AG10803 (cell line): ENCODE results near the gene MRGPRD.

Source experiments
- DNase-seq: peaks from one replicate; pipeline ENCODE4 v3.0.0; 2010; ENCODE audit warnings: low read depth
- H3K4me3 ChIP-seq: 2 replicates; pipeline ENCODE4 v1.5.1; 2011; ENCODE audit warnings: mild to moderate bottlenecking, low read length, control low read depth
- TF ChIP-seq, protein P1 (sequence below): conservative IDR thresholded peaks from 2 replicates; pipeline ENCODE4 v1.5.1; 2011; ENCODE audit warnings: mild to moderate bottlenecking, low read length, control low read depth, inconsistent platforms

The MRGPRD gene

GRCh38 chr11:68950762-68951161, 30.0 kb downstream of the MRGPRD start:
- no peak for DNase-seq
- TF ChIP-seq, protein P1, sequence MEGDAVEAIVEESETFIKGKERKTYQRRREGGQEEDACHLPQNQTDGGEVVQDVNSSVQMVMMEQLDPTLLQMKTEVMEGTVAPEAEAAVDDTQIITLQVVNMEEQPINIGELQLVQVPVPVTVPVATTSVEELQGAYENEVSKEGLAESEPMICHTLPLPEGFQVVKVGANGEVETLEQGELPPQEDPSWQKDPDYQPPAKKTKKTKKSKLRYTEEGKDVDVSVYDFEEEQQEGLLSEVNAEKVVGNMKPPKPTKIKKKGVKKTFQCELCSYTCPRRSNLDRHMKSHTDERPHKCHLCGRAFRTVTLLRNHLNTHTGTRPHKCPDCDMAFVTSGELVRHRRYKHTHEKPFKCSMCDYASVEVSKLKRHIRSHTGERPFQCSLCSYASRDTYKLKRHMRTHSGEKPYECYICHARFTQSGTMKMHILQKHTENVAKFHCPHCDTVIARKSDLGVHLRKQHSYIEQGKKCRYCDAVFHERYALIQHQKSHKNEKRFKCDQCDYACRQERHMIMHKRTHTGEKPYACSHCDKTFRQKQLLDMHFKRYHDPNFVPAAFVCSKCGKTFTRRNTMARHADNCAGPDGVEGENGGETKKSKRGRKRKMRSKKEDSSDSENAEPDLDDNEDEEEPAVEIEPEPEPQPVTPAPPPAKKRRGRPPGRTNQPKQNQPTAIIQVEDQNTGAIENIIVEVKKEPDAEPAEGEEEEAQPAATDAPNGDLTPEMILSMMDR = no peak
- no peak overlapping the region for H3K4me3 ChIP-seq

DNA sequence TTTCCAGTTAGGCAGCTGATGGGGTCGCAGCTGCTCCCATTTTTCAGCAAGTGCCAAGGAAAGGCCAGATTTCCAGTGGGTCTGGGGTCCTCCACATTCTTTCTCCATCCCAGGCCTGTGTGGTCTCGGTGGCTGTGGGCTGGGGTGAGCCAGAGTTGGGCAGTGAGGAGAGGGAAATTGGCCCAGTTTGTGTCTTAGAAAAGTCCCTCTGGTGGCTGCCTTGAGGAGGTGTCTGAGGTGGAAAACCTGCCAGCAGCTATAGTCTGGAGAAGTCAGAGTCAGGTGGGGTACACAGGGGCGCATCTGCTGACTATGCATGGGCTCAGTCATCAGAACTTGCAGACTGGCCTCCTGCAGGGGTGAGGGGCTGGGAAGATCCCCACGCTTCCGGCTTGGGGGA, 30.5 kb downstream of the MRGPRD start:
- H3K4me3 ChIP-seq = no peak overlapping the region
- no peak for DNase-seq
- TF ChIP-seq, protein P1 = peak; percentile 52

DNA sequence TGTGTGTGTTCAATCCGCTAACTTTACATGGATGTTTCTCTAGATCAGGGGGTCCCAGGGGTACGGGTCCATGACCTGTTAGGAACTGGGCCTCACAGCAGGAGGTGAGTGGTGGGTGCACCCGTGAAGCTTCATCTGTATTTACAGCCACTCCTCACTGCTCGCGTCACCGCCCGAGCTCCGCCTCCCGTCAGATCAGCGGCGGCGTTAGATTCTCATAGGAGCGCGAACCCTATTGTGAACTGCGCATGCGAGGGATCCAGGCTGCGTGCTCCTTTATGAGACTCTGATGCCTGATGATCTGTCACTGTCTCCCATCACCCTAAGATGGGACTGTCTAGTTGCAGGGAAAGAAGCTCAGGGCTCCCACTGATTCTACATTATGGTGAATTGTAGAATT, 31.9 kb downstream of the MRGPRD start:
- H3K4me3 ChIP-seq = no peak overlapping the region
- DNase-seq = no peak
- TF ChIP-seq, protein P1 = no peak

GRCh38 chr11:68948496-68948895, 32.3 kb downstream of the MRGPRD start:
- DNase-seq = peak; percentile 78
- H3K4me3 ChIP-seq = no peak overlapping the region
- TF ChIP-seq, protein P1 = no peak

GRCh38 chr11:68947151-68947550, 33.6 kb downstream of the MRGPRD start:
- TF ChIP-seq, protein P1 = no peak
- H3K4me3 ChIP-seq = no peak overlapping the region
- no peak for DNase-seq

DNA sequence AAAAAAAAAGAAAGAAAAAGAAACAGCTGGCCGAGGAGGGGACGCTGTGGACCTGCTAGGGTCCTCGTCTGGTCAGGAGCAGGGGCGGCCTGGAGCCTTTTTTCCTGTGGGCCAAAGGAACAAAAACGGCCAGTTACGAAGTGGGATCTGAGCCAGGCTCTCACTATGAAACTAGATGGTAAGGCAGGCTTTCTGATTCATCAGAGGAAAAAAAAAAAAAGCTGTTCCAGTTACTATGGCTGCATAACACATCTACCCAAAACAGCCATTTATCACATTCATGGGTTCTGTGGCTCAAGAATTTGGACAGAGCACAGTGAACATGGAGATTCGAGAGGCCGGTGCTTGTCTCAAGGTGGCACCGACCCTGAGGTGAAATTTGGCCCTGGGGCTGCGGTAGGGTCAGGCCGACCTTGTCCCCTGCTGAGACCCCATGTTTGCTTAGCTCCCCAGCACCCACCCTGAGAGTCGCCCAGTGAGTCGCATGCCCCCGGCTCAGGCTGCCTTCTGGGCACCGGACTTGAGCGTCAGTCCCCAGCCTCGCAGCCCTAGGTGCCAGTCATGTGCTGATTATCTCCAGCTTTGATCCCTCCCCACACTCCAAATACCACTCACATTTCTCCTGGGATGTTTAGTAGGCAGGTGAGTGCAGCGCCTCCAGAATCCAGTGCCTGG, 34.2 kb downstream of the MRGPRD start:
- TF ChIP-seq, protein P1 = no peak
- H3K4me3 ChIP-seq = no peak overlapping the region
- DNase-seq = peak; percentile 94

- TF ChIP-seq, protein P1 = no peak
- H3K4me3 ChIP-seq = no peak overlapping the region
- DNase-seq = no peak
Measured at GRCh38 chr11:68942751-68943271, 38.0 kb downstream of the MRGPRD start.
